ENCODE data around the gene ABLIM1.

Gene ABLIM1

GRCh38 chr10:114478281-114478680 is 179.8 kb downstream of the ABLIM1 start:
- Histone ChIP-seq H3K36me3 (ENCODE audit: control insufficient read depth, insufficient read depth, low read length) (no peaks in the 10 kb centered on the region), H3K27ac (ENCODE audit: low read depth, low read length, severe bottlenecking) (no peak overlapping the region), H3K4me1 (ENCODE audit: control insufficient read depth, insufficient read depth, low read length, poor library complexity, severe bottlenecking) (no peaks in the 10 kb centered on the region), H3K4me3 (ENCODE audit: extremely low read depth, insufficient read depth, low read length, poor library complexity, severe bottlenecking) (no peak overlapping the region), H3K9me3 (ENCODE audit: control insufficient read depth, low read length) (no peaks in the 10 kb centered on the region)
- 90 to 100% methylated on average over 1 to 2 of the region's 2 CpGs for WGBS, 2 experiments (ENCODE audit: insufficient coverage in 2 of 2)

DNA sequence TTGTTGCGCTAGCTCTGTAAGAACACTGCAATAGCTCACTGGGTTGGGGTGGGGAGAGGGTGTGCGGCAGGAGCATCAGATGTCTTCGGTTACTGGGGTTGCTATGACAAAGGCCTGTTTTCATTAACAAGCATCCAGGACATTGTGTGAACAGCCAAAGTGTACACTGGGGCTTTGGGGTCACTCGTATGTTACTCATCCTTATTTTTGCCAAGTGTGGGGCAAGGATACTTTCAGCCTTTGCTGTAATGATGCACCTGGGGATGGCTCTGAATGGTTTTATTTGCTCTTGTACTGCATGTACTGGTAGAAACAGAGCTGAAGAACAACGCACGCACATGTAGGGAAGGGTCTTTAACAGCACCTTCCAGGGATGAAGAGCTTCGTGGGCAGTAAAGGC is 180.8 kb downstream of the ABLIM1 start:
- WGBS, 2 experiments (ENCODE audit: insufficient coverage in 2 of 2), result 94 to 98% methylated on average over 7 of the region's 7 CpGs
- no peak overlapping the region for H3K4me3 ChIP-seq (ENCODE audit: extremely low read depth, insufficient read depth, low read length, poor library complexity, severe bottlenecking)
- H3K36me3 ChIP-seq (ENCODE audit: control insufficient read depth, insufficient read depth, low read length), result no peaks in the 10 kb centered on the region
- no peaks in the 10 kb centered on the region for H3K9me3 ChIP-seq (ENCODE audit: control insufficient read depth, low read length)
- no peak overlapping the region for H3K27ac ChIP-seq (ENCODE audit: low read depth, low read length, severe bottlenecking)
- H3K4me1 ChIP-seq (ENCODE audit: control insufficient read depth, insufficient read depth, low read length, poor library complexity, severe bottlenecking), result no peaks in the 10 kb centered on the region

- Histone ChIP-seq H3K9me3 (ENCODE audit: control insufficient read depth, low read length) (no peaks in the 10 kb centered on the region), H3K4me3 (ENCODE audit: extremely low read depth, insufficient read depth, low read length, poor library complexity, severe bottlenecking) (no peak overlapping the region), H3K36me3 (ENCODE audit: control insufficient read depth, insufficient read depth, low read length) (peaks cover 1% of the 10 kb centered on the region), H3K27ac (ENCODE audit: low read depth, low read length, severe bottlenecking) (no peak overlapping the region), H3K4me1 (ENCODE audit: control insufficient read depth, insufficient read depth, low read length, poor library complexity, severe bottlenecking) (no peaks in the 10 kb centered on the region)
- 90 to 97% methylated on average over 5 of the region's 5 CpGs for WGBS, 2 experiments (ENCODE audit: insufficient coverage in 2 of 2)
Observed at GRCh38 chr10:114474989-114475388, 183.1 kb downstream of the ABLIM1 start.

DNA sequence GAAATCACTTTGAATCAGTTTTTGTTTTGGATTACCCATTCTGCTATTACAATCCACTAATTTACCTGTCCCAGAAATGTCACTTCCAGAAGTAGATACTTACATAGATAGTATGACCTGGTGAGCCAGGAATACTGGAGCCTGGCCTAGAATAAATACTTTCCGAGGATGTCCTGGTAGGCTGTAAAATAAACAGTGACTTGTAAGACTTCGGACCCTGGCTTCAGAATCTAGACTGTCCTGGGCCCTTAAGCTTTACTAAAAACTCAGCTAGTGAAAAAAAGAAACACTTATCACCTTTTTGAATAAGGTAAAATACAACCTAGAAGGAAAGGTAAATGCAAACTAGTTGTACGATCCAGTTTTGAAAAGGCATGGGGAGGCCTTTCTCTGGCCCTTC is 184.3 kb downstream of the ABLIM1 start:
- no peaks in the 10 kb centered on the region for H3K4me1 ChIP-seq (ENCODE audit: control insufficient read depth, insufficient read depth, low read length, poor library complexity, severe bottlenecking)

GRCh38 chr10:114472877-114473253 is 185.2 kb downstream of the ABLIM1 start:
- Histone ChIP-seq H3K27ac (ENCODE audit: low read depth, low read length, severe bottlenecking) (no peak overlapping the region), H3K4me3 (ENCODE audit: extremely low read depth, insufficient read depth, low read length, poor library complexity, severe bottlenecking) (no peak overlapping the region), H3K4me1 (ENCODE audit: control insufficient read depth, insufficient read depth, low read length, poor library complexity, severe bottlenecking) (no peaks in the 10 kb centered on the region), H3K36me3 (ENCODE audit: control insufficient read depth, insufficient read depth, low read length) (peaks cover 9% of the 10 kb centered on the region), H3K9me3 (ENCODE audit: control insufficient read depth, low read length) (no peaks in the 10 kb centered on the region)
- 87 to 94% methylated on average over 3 to 4 of the region's 4 CpGs for WGBS, 2 experiments (ENCODE audit: insufficient coverage in 2 of 2)

More for the DNA sequence above, 184.3 kb downstream of the ABLIM1 start:
- H3K36me3 ChIP-seq (ENCODE audit: control insufficient read depth, insufficient read depth, low read length), result peaks cover 9% of the 10 kb centered on the region
- H3K27ac ChIP-seq (ENCODE audit: low read depth, low read length, severe bottlenecking), result no peak overlapping the region
- WGBS, 2 experiments (ENCODE audit: insufficient coverage in 2 of 2), result 87% methylated on average over 3 of the region's 3 CpGs; no CpG with 5 or more reads in 1 of the 2 experiments
- H3K9me3 ChIP-seq (ENCODE audit: control insufficient read depth, low read length), result no peaks in the 10 kb centered on the region
- no peak overlapping the region for H3K4me3 ChIP-seq (ENCODE audit: extremely low read depth, insufficient read depth, low read length, poor library complexity, severe bottlenecking)

DNA sequence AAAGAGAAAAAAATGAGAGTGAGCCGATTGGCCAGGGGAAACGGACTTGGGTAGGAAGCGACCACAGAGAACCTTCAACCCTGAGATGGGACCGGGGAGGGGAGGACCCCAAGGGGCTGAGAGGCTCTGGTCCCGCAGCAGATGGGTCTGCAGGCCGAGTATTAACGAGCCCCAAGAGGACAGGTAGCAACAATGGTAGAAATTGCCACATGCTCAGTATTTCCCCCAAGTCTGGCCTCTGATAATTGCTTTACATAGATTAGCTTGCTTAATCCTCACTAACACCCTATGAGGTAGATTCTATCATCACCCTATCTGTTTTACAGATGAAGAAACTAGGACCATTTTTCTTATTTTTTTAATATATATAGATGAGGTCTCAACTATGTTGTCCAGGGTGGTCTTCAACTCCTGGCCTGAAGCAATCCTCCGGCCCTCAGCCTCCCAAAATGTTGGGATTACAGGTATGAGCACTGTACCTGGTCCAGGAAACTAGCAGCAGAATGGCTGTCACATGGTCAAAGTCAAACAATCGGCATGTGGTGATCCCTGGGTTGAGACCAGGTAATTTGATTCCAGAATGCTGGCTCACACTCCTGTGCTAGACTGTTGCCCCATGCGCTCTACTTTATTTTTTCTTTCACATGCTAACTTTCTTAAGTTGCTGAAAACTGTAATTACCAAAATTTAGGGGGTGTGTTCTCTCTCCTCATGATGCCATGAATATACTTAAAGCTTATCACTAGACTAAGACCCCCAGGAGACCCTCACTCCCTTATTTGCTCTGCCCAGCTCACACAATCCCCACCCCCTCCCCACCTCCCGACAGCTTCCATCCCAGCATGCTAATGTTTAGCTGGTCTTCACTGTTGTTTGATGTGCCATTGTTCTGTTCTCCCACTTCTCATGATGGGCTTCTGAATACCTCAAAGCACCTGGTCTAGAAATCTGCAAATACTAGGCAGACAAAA is 185.9 kb downstream of the ABLIM1 start:
- Histone ChIP-seq H3K4me1 (ENCODE audit: control insufficient read depth, insufficient read depth, low read length, poor library complexity, severe bottlenecking) (no peaks in the 10 kb centered on the region), H3K9me3 (ENCODE audit: control insufficient read depth, low read length) (no peaks in the 10 kb centered on the region), H3K4me3 (ENCODE audit: extremely low read depth, insufficient read depth, low read length, poor library complexity, severe bottlenecking) (no peak overlapping the region), H3K27ac (ENCODE audit: low read depth, low read length, severe bottlenecking) (no peak overlapping the region), H3K36me3 (ENCODE audit: control insufficient read depth, insufficient read depth, low read length) (peaks cover 9% of the 10 kb centered on the region)
- WGBS, 2 experiments (ENCODE audit: insufficient coverage in 2 of 2), result 72 to 81% methylated on average over 7 to 8 of the region's 11 CpGs

- Histone ChIP-seq H3K27ac (ENCODE audit: low read depth, low read length, severe bottlenecking) (no peak overlapping the region), H3K36me3 (ENCODE audit: control insufficient read depth, insufficient read depth, low read length) (peaks cover 12% of the 10 kb centered on the region)
- WGBS, 2 experiments (ENCODE audit: insufficient coverage in 2 of 2), result 49% methylated on average over 8 to 9 of the region's 11 CpGs
Observed at GRCh38 chr10:114470956-114471905, 186.8 kb downstream of the ABLIM1 start.

GRCh38 chr10:114470361-114470760 is 187.7 kb downstream of the ABLIM1 start:
- H3K9me3 ChIP-seq (ENCODE audit: control insufficient read depth, low read length), result no peaks in the 10 kb centered on the region
- H3K36me3 ChIP-seq (ENCODE audit: control insufficient read depth, insufficient read depth, low read length), result peaks cover 19% of the 10 kb centered on the region
- WGBS, 2 experiments (ENCODE audit: insufficient coverage in 2 of 2), result 100% methylated on average over 1 of the region's 1 CpG; no CpG with 5 or more reads in 1 of the 2 experiments
- no peak overlapping the region for H3K4me3 ChIP-seq (ENCODE audit: extremely low read depth, insufficient read depth, low read length, poor library complexity, severe bottlenecking)
- H3K4me1 ChIP-seq (ENCODE audit: control insufficient read depth, insufficient read depth, low read length, poor library complexity, severe bottlenecking), result no peaks in the 10 kb centered on the region
- no peak overlapping the region for H3K27ac ChIP-seq (ENCODE audit: low read depth, low read length, severe bottlenecking)

More at GRCh38 chr10:114470956-114471905, 186.8 kb downstream of the ABLIM1 start:
- H3K4me1 ChIP-seq (ENCODE audit: control insufficient read depth, insufficient read depth, low read length, poor library complexity, severe bottlenecking), result no peaks in the 10 kb centered on the region
- no peak overlapping the region for H3K4me3 ChIP-seq (ENCODE audit: extremely low read depth, insufficient read depth, low read length, poor library complexity, severe bottlenecking)
- no peaks in the 10 kb centered on the region for H3K9me3 ChIP-seq (ENCODE audit: control insufficient read depth, low read length)

DNA sequence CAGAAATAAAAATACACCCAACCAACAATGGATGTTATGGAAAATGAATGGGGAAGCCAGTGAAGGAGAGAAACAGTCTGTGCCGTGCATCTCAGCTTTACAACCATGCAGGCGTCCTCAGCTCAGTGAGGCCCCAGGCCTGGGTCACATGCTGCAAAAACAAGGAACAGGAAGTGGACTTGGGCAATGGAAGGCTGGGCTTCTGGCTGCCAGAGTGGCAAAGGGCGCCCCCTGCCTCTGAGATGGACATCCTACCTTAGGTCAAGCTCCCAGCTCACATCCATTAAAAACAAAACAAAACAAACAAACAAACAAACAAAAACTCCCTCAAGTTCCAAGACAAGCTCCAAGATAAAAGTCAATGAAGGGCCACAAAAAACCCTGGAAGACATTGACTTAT is 199.1 kb downstream of the ABLIM1 start:
- peaks cover 29% of the 10 kb centered on the region for H3K36me3 ChIP-seq (ENCODE audit: control insufficient read depth, insufficient read depth, low read length)
- no peak overlapping the region for H3K27ac ChIP-seq (ENCODE audit: low read depth, low read length, severe bottlenecking)
- no peak overlapping the region for H3K4me3 ChIP-seq (ENCODE audit: extremely low read depth, insufficient read depth, low read length, poor library complexity, severe bottlenecking)
- H3K9me3 ChIP-seq (ENCODE audit: control insufficient read depth, low read length), result no peaks in the 10 kb centered on the region
- H3K4me1 ChIP-seq (ENCODE audit: control insufficient read depth, insufficient read depth, low read length, poor library complexity, severe bottlenecking), result no peaks in the 10 kb centered on the region
- 83 to 86% methylated on average over 2 of the region's 3 CpGs for WGBS, 2 experiments (ENCODE audit: insufficient coverage in 2 of 2)

DNA sequence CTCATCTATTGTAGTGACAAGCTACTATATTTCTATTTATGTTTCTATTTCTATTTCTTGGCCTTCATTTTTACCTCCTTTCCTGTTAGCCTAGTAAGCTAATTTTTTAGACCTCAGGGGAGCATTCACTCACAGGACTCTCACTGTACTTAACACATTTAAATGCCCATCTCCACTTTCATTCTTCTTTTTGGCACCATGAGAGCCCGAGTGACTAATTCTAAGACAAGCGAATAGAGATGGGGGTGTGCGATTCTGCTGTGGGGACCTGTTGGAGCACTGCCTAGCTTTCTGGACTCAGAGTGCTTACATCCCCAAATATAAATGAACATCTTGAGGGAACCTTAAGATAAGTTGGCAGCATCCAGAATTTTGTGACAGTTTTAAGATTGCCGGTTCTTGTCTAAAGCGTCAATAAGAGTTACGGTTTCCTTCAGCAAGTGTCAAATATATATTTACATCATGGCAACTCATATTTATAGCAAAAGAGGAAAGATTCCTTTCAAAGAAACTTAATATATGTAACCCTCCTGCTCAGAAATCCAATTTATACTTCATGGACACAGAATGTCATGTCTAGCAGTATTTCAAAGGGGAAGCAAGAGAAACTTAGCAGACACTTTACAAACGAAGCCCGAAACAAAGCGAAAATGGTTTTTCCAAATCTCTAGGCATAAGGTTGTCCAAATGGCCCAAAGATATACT is 199.7 kb downstream of the ABLIM1 start:
- Histone ChIP-seq H3K27ac (ENCODE audit: low read depth, low read length, severe bottlenecking) (no peak overlapping the region), H3K4me3 (ENCODE audit: extremely low read depth, insufficient read depth, low read length, poor library complexity, severe bottlenecking) (no peak overlapping the region), H3K36me3 (ENCODE audit: control insufficient read depth, insufficient read depth, low read length) (peaks cover 27% of the 10 kb centered on the region), H3K4me1 (ENCODE audit: control insufficient read depth, insufficient read depth, low read length, poor library complexity, severe bottlenecking) (no peaks in the 10 kb centered on the region), H3K9me3 (ENCODE audit: control insufficient read depth, low read length) (no peaks in the 10 kb centered on the region)
- WGBS, 2 experiments (ENCODE audit: insufficient coverage in 2 of 2), result 95 to 100% methylated on average over 3 to 4 of the region's 9 CpGs
